ENCODE data around the gene FILIP1.
"Not testable (repeated sequence)": the region's sequence is repeated elsewhere in the genome, so short reads cannot be mapped to it uniquely, and the experiment has no call there.

Gene FILIP1

DNA sequence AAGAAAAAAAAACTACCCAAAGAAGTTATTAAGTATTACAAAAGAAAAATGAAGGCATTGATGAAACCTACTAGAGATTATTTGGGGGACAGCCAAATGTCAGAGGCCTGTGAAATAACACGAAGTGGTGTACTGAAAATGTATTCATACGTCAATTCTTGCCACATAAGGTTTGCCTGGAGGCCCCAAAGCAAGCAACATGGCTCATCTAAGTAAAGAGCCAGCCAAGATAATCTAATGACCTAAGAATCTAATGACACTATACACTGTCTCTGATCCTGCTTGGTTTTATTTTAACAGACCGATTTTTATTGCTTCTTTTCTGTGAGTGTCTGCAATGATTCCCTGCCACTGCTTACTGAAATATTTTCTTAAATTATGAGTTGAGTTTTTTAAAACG is 34.7 kb downstream of the FILIP1 start:
- no peak for DNase-seq (ENCODE audit: low spot score)

DNA sequence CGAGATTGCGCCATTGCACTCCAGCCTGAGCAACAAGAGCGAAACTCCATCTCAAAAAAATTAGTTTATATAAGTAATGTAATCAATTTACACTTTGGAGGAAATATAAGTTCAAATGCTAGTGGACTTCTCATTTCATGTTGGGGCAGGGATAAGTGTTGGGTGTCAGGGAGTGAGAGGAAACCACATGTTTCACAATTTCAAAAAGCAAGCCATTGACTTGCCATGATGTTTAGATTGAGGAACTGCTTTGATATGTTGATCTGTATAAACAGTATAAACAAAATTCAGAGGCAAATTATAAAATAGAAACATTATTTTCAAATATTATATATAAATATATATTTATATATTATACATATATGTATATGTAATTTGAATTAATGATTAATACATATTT is 42.7 kb downstream of the FILIP1 start:
- DNase-seq (ENCODE audit: low spot score), result no peak

DNA sequence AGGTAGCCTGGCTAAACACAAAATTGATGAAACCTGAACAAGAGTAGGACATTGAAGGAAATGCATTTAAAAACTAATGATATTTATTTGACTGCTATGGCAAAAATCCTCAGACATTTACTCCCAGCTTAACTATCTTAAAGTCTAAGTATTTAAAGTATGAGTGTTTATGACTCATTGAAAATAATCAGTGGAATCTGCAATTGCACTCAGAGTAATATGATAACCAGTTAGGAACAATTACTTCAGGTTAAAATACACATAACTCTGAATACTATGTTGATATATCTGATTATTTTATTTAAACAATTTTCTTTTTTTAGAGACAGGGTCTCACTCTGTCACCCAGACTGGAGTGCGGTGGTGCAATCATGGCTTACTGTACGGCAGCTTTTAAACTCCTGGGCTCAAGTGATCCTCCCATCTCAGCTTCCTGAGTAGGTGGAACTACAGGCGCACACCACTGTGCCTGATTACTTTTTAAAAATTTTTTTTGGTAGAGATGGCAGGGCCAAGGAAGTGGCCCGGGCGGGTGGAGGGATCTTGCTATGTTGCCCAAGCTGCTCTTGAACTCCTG is 43.9 kb downstream of the FILIP1 start:
- DNase-seq (ENCODE audit: low spot score), result no peak

DNA sequence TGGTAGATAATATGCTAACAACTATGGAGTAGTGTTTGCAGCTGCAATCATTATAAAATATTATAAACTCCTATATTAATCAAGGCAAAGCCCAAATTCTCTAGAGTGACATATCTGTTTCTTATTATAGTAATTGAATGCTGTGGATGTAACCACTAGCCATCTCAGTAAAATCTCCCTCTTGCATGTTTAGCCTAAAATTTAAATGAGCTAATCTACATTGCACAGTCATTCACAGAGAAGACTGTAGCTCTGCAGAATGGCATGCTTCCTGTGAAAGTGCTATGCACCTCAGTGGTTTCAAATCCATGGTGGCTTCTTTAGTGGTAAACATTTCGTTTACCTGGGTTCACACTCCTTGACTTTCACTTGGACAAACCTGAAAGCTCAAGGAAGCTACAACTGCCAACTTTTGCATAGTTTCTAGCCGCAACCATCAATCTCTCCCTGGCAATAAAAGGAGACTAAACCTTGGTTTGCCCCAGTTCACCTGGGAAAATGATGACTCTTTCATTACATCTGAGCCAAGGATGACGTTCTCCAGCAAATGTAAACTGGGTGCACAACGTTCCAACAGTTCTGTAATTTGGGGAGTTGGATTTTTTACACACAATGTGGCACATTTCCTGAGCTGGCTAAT is 47.2 kb downstream of the FILIP1 start:
- no peak for DNase-seq (ENCODE audit: low spot score)

DNA sequence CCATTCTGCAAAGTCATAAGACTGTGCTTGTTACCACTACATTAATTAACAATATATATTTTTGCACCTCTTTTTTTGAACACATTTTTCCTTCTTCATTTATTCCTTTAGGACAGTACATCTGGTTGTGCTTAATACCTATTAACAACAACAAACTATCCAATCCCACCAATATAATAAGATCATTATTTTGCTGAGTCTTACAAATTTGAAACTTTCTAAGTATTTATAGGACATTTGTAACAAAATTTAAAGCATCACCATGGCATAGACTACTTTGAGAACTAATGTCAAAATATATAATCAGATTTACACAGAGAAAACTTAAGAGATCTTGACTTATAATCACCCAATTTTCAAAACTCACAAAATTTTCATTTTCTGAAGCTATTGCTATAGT is 47.9 kb downstream of the FILIP1 start:
- no peak for DNase-seq (ENCODE audit: low spot score)

DNA sequence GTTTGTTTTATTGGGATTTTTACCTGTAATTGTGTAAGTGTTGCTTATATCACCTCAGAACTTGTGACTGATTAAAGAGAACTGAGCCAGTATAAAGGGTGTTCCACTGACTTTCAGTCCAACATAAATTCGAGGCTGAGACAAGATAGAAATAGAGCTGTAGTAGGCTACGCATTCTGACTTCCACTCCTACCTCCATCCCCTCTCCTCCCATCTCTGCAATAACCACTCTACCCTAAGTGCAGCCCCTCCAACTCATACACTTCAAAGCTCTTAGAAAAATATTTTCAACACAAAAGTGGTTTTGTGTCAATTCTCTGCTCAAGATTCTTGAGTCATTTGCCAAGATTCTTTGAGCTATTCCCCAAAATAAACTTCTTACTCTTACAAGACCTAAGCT is 48.7 kb downstream of the FILIP1 start:
- no peak for DNase-seq (ENCODE audit: low spot score)

DNA sequence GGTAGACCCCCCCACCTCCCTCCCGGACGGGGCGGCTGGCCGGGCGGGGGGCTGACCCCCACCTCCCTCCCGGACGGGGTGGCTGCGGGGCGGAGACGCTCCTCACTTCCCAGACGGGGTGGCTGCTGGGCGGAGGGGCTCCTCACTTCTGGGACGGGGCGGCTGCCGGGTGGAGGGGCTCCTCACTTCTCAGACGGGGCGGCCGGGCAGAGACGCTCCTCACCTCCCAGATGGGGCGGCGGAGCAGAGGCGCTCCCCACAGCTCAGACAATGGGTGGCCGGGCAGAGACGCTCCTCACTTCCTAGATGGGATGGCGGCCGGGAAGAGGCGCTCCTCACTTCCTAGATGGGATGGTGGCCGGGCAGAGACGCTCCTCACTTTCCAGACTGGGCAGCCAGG is 51.7 kb downstream of the FILIP1 start:
- not testable (repeated sequence) for DNase-seq (ENCODE audit: low spot score)

DNA sequence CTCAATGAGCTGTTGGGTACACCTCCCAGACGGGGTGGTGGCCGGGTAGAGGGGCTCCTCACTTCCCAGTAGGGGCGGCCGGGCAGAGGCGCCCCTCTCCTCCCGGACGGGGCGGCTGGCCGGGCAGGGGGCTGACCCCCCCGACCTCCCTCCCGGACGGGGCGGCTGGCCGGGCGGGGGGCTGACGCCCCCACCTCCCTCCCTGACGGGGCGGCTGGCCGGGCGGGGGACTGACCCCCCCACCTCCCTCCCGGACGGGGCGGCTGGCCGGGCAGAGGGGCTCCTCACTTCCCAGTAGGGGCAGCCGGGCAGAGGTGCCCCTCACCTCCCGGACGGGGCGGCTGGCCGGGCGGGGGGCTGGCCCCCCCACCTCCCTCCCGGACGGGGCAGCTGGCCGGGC is 52.1 kb downstream of the FILIP1 start:
- DNase-seq (ENCODE audit: low spot score), result not testable (repeated sequence)

DNA sequence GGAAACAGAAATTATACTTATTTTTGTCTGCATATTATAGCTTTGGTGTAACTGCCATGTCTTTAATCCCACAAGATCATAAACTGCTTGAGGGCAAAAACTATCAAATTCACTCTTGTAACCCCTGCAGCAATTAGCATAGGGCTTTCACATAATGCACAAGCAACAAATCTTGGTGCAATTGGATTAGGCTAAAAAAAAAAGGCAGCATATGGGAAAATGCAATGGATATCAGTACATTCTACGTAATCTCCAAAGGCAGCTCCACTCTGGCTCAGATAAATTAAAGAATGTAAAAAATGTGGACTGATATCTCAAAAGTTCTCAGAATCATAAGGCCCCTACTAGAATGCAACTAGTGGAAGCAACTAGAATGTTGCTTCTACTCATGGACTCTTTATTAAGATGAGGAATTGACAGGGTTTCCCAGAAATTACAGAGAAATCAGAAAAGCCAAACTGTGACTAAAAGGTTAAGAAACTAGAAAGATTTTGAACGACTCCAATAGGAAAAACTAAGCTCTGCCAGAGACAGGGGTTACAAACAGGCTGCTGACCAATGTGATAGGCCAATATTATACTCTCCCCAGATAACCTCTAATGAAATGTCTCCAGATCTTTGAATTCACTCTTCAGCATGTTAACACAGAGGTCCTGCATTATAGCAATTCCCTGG is 55.0 kb downstream of the FILIP1 start:
- no peak for DNase-seq (ENCODE audit: low spot score)

DNA sequence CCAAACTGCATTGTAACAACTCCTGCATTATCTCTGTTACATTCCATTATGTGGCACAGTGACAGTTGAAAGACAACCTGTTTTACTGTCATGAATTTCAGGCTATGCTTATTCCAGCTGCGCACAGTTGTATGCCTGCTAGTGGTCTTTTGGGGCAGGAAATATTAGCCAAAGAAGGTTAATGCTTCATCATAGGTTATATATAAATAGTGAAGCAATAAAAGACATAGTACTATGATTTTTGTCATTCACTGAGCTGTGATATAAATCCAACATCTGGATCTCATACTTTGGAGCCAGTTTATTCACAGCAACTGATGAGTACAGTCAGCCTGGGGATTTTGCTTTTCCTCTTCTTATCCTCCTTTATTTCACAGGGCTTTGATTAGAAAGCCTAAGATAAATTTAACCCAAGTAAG is 55.6 kb downstream of the FILIP1 start:
- no peak for DNase-seq (ENCODE audit: low spot score)

DNA sequence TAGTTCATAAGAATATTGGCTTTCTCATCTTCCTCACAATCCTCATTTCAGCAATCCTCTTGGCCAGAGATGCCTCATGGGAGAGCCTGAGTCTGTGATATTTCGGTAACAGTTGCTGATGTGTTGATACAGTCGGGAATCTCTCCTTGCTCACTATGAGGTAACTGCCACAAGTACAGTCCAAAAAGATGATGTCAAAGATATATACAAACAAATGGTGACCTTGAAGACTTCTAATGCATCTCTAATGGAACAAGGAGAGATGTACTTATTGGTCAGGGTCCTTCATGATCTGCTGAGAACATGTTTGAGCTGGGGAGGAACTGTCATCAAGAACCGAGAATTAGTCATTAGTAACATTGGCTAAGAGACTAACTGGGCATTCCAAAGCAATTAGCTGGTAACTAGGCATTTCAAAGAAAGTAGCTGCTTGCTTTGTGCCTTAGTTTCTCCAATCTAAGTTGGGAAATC is 56.1 kb downstream of the FILIP1 start:
- DNase-seq (ENCODE audit: low spot score), result no peak

DNA sequence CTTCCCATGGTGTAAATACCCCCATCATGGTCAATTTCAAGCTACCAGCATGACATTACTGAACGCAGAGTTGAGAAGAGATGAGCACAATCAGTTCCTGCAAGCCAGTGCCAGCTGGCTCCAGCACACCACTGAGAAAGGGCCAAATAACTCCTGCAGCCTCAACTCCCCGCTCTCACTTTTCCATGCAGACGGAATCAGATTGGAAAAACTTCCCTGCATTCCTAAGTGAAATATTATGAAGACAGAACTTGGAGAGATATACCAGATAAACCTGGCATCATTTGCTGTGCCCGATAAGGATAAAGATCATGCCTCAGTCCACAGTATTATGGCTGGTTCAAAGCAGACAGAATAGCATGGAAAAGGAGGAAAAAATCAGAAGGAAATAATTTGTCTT is 56.7 kb downstream of the FILIP1 start:
- no peak for DNase-seq (ENCODE audit: low spot score)

DNA sequence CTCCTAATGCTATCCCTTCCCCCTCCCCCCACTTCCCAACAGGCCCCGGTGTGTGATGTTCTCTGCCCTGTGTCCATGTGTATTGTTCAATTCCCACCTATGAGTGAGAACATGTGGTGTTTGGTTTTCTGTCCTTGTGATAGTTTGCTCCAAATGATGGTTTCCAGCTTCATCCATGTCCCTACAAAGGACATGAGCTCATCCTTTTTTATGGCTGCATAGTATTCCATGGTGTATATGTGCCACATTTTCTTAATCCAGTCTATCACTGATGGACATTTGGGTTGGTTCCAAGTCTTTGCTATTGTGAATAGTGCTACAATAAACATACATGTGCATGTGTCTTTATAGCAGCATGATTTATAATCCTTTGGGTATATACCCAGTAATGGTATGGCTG is 60.8 kb downstream of the FILIP1 start:
- not testable (repeated sequence) for DNase-seq (ENCODE audit: low spot score)

DNA sequence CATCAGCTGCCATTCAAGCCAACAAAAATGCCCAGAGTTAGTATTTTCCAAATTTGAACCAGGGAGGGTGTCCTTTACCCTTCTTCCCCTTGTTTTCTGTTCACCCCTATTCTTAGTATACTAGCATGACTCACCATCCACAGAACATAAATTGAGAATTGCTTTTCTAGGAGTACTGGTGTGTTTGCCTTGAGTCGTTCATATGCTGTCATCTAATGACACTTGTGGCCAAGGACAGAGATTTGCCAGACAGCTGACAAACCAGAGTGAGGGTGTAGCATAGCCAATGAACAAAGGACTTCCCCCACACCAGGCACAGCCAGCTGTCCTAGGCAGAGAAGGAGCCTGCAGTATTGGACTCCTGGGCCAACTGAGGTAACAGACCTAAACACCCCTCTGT is 62.2 kb downstream of the FILIP1 start:
- no peak for DNase-seq (ENCODE audit: low spot score)

DNA sequence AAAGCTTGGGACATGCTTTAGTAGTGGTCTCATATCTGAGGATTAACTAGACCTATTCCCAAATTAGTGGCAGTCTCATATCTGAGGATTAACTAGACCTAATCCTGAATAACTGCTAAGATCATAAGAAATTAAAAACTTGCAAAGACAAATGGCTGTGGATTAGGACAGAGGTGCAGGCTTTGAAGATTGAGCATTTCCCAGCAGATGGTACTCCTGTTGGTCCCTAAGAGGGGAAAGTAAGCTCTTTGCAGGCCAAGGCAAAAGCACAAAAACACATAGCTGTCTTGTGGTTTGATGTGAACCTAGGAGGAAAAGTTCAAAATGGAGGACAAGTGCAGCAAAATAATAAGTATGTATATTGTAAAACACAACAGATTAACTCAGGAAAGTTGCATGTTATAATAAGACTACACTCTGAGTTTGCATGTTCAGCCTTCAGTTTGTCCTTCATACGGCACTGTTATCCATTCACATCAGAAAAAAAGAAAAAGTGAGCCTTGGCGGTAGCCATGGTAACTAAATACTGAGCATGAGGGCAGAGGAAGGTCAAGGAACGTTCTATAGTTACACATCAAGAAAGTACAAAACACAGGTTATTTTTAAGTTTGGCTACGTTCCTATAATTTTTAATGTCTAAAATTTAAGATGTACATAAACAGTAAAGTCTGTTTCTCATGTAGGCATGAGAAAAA is 62.8 kb downstream of the FILIP1 start:
- DNase-seq (ENCODE audit: low spot score), result no peak

DNA sequence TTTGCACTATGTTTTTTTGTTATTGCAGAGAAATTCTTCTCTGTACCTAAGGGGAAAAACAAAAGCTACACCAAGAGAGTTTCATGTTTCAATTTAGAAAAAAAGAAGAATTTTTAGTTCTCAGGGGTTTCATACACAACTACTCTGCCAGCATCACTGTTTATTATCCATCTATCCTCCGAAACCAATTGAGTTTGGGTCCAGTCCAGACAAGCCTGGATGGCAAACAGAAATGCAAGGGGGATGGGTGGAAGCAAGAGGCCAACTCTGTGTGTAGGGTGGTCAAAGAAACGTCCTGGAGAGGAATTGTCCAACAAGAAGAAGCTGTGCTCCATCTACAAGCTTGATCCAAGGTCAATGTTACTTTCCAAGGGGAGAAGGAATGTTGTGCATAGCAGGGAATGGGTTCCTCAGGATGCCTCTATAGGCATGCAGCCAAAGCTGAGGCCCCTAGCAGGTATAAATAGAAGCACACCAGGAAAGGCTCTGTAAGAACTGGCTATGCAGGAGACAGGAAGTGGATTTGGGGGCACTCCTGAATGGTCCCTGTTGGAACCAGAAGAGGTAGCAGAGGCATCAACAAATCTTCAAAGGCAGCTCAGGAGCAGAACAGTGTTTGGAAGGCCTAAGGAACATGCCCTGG is 64.4 kb downstream of the FILIP1 start:
- DNase-seq (ENCODE audit: low spot score), result no peak

DNA sequence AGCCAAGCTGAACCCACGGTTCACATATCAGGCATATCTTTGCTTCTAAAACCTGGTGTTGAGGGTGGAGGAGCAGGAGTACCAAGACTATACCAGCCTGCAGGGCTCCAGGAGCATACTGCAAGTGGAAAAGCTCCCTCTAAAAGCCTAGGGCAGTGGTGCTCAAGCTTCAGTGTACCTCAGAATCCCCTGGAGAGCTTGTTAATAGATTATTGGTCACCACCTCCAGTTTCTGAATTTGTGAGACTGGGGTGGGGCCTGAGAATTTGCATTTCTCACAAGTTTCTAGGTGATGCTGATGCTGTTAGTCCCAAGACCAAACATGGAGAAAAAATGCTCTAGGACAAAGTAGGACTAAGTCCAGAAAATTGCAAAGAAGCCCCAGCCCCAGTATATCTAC is 65.4 kb downstream of the FILIP1 start:
- no peak for DNase-seq (ENCODE audit: low spot score)

DNA sequence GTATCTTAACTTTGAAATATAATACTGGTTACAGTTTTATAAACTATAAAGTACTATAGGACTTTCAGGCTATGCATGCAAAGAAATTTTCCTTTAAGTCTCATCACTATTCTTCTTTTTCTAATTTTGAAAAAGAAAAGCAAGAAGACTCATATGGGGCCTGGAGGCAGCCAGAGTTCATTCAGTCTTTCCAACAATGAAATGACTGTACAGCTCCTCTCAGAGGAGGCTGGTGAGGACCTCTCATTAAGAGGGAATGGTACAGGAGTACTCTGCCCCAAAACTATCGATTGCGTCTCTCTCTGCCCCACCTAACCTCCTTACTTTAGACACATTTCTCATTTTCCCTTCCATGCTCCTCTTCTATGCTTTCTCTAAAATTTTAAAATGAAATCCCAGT is 66.3 kb downstream of the FILIP1 start:
- DNase-seq (ENCODE audit: low spot score), result no peak

DNA sequence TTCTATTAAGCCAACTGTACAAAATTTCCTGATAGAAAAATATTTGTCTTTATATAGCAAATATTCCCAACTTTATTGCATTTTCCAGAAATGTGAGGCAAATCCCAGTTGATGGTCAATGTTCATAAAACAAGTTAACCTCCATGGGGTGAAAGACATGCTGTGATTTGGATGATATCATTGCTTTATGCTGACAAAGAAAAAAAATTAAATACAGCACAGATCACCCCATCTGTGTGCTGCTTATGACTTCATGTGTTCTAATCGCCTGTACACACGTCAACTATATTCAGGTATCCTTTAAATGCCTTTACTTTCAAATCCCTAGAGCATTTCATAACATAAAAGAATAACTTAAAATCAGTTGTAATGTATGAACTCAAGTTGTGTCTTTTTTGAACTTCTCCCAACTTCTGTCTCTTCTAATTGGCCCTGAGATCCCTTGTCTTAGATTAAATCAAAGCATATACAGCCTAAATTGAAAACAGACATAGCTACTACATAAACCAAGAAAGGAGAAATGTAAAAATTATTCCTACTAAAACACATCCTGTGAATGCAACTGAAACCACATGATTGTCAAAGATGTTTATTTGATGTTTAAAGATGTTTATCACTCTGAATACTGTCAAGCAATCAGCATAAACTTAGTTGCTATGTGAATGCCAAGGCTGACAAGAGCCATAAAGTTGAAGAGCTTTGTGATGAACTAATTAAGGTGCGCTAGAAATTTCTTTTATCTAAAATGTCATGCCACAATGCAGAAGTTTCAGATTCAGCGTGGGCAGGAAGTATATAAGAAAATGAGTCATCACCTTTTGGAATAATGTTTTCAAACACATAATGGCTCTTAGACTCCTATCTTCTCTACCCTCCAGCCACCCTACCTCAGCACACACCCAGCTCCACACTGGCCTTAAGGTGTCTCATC is 68.7 kb downstream of the FILIP1 start:
- no peak for DNase-seq (ENCODE audit: low spot score)

DNA sequence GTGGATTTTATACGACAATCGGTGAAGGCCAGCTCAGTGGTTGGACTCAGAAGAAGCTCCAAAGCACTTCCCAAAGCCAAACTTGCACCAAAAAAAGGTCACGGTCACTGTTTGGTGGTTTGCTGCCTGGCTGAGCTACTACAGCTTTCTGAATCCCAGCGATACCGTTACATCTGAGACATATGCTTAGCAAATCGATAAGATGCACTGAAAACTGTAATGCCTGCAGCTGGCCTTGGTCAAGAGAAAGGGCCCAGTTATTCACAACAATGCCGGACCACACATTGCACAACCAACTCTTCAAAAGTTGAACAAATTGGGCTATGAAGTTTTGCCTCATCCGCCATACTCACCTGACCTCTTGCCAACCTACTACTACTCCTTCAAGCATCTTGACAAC is 70.2 kb downstream of the FILIP1 start:
- DNase-seq (ENCODE audit: low spot score), result no peak

DNA sequence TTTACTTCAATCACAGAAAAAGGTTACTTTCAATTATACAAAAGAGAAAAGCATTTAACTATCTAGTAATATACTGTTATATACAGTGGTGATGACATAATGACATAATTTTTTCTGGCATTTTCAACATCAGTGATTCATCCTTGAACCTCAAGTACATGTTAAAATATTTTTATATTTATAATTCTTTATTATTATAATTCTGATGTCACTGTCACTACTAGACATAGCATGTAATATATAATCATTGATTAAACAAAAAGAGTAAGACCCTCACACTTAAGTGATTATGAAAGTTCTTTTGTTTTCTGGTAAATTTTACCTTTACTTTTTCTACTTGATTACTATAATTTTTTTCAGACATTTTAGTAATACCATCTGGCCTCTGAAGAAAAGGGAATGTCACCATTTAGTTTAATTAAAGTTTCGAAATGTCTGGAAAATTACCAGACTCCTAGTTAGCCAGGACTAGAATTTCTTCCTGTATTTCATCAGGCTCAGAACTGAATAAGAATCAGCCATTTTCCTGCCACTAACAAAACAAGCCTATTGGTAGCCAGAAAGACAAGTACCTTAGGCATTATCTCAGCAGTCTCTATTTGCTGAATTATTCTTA is 71.5 kb downstream of the FILIP1 start:
- DNase-seq (ENCODE audit: low spot score), result no peak
